Measurements from ENCODE around the gene ARRDC3. TPM values are rescaled to one million over a fixed set of nuclear protein-coding genes. Genes with fewer than 3 reads are reported as not detected.

Gene ARRDC3
- total RNA-seq, 4 donors from 2014 or later: 41.3 to 92.0 (median 61.8) TPM

- TF ChIP-seq CTCF (IDR thresholded peaks at IDR 0.05; ENCODE audit: low read depth): no peak
These were observed 26.0 kb downstream of the ARRDC3 start for GRCh38 chr5:91357012-91357634.

- no peak for TF ChIP-seq CTCF (IDR thresholded peaks at IDR 0.05; ENCODE audit: low read depth)
These were observed 30.1 kb downstream of the ARRDC3 start for GRCh38 chr5:91352831-91353695.

DNA sequence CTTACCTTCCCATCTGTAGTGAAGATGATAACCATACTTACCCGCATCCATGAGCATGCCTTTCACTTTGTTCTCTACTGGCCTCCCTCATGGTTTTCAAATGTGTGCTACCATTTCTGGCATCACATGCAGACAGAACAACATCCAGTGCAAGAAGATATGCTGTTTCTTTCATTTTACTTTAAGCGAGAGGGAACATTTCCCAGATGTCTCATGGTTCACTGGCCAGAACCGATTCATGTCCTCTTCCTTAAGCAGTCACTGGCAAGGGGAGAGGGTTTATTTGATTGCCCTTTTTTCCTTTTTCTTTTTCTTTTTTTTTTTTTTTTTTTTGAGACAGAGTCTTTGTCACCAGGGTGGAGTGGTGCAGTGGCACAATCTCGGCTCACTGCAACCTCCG is 37.7 kb downstream of the ARRDC3 start:
- TF ChIP-seq CTCF (IDR thresholded peaks at IDR 0.05; ENCODE audit: low read depth): no peak

DNA sequence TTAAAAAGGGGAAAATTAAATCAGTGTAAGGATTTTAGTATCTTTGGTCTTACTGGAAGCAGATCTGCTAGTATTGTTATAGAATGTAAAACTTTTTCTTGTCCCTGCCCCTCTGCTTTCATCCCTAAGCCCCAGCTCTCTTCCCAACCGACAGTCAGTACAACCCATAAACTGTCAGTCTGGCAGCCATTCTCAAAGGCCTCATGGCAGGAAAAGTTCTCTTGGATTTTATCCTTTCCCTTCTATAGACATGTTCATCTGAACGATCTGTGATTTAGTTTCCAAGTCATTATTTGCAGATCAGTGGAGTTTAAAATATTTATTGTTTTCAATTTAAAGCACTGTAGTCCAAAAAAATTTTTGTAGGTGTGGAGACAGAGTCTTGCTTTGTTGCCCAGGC is 39.2 kb downstream of the ARRDC3 start:
- TF ChIP-seq CTCF (IDR thresholded peaks at IDR 0.05; ENCODE audit: low read depth): no peak

GRCh38 chr5:91341154-91341553 is 42.0 kb downstream of the ARRDC3 start:
- TF ChIP-seq CTCF (IDR thresholded peaks at IDR 0.05; ENCODE audit: low read depth): no peak

GRCh38 chr5:91340532-91340931 is 42.6 kb downstream of the ARRDC3 start:
- no peak for TF ChIP-seq CTCF (IDR thresholded peaks at IDR 0.05; ENCODE audit: low read depth)

DNA sequence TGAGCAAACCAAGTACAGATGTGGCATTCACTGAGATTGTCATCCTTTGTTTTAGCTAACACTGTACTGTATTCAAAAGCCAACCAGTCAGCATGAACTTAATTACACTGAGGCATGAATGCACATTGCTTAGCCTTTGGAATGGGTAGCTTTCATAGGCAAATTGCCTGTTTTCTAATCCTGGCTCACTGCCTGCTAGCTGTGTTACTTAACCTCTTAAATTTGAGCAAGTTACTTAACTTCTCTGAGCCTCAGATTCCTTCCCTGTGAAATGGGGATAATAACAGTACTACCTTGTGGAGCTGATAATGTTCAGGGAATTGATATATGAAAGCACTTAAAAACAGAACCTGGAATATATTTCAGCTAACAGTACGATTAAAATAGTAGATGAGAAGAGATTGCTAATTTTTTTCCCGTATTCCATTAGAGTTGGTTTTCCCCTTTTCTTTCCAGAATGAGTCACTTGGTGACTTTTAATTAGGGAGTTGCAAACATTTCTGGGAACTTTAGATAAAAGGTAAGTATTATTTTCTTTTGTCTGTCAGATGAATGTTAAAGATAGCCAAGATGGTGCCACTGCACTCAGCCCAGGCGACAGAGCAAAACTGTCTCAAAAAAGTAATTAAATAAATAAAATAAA is 43.9 kb downstream of the ARRDC3 start:
- TF ChIP-seq CTCF (IDR thresholded peaks at IDR 0.05; ENCODE audit: low read depth): no peak

Measured in subcutaneous adipose tissue (tissue), 4 donors.